Right atrium auricular region (tissue), 2 donors: ENCODE measurements around the gene RBM39. TPM values are rescaled to one million over a fixed set of nuclear protein-coding genes. Genes with fewer than 3 reads are reported as not detected.

Source experiments
- DNase-seq: peaks from one replicate; pipeline ENCODE4 v3.0.0-alpha.2; 2019; ENCODE audit warnings: low spot score
- H3K27ac ChIP-seq, 2 donors: fragments of 200-600 bp; sonication (generic); 1 replicate in 1 of 2; 2 replicates in 1 of 2; pipeline ENCODE4 v1.5.1; 2016 to 2019
- H3K27me3 ChIP-seq, 2 donors: fragments of 200-600 bp; sonication (generic); one replicate each; pipeline versions ENCODE4 v1.5.1 to v1.6.0; 2017 to 2019
- H3K36me3 ChIP-seq: fragments of 200-600 bp; sonication (generic); one replicate; pipeline ENCODE4 v1.5.1; 2016
- H3K4me1 ChIP-seq, 2 donors: fragments of 200-600 bp; sonication (generic); one replicate each; pipeline versions ENCODE4 v1.5.1 to v1.6.0; 2017 to 2019
- H3K4me3 ChIP-seq, 2 donors: fragments of 200-600 bp; sonication (generic); 1 replicate in 1 of 2; 2 replicates in 1 of 2; pipeline ENCODE4 v1.5.1; 2017 to 2019; ENCODE audit warnings: mild to moderate bottlenecking in 1 of 2, moderate library complexity in 1 of 2
- H3K9me3 ChIP-seq, 2 donors: fragments of 200-600 bp; sonication (generic); one replicate each; pipeline ENCODE4 v1.5.1; 2019
- total RNA-seq, 2 donors: library from RNA; depleted of rRNA; stranded (reverse); fragments of >200 nt; gene quantifications; one replicate each; pipeline ENCODE4 v1.1.0, GENCODE V29; 2016
- TF ChIP-seq, protein P1 (sequence below), 2 donors: fragments of 200-600 bp; sonication (generic); IDR thresholded peaks; one replicate each; pipeline ENCODE4 v1.5.1; 2019; ENCODE audit warnings: antibody characterized with exemption in 2 of 2

RBM39 gene
- total RNA-seq, 2 donors from 2014 or later, result 106 to 112 TPM

DNA sequence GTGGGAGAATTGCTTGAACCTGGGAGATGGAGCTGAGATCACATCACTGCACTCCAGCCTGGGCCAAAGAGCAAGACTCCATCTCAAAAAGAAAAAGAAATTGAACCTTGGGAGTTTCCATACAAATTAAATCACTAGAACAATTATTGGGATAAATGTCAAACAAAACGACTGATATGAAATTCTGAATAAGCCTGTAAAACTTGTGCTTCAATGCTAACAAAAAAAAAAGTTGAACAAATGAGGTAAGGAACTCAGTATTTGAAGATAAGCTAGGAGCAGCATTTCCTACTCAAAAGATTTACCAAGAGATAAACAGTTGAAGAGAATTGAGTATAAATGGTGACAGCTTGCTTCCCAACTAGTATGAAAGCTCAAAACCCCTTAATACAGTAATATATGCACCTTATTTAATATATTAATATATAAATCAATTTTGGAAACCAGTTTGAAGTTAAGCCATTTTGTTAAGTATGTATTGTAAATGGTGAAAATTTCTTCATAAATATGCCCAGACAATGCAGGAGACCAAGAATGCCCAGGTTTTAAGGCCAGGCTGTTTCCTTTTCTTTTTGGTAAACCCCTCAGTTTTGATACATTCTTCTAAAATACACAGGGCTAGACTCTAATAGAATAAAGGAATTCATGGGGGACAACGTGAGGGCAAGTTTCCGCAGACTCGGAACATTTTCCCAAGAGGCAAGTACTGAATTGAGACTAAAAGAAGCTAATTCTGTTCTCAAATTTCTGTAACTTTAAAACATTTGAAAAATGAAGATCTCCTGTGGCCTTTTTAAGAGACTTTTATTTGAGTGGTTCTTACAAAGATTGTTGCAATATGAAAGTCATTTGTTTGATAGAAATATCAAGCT, 39.0 kb downstream of the RBM39 start:
- H3K36me3 ChIP-seq, result peaks cover 60% of the 10 kb centered on the region
- peak; percentile 28 for DNase-seq
- H3K9me3 ChIP-seq, result no peaks in the 10 kb centered on the region
- H3K27me3 ChIP-seq, result no peaks in the 10 kb centered on the region
- no peak overlapping the region for H3K27ac ChIP-seq
- peaks cover 0 to 20% of the 10 kb centered on the region in 2 donors for H3K4me1 ChIP-seq
- TF ChIP-seq, protein P1, sequence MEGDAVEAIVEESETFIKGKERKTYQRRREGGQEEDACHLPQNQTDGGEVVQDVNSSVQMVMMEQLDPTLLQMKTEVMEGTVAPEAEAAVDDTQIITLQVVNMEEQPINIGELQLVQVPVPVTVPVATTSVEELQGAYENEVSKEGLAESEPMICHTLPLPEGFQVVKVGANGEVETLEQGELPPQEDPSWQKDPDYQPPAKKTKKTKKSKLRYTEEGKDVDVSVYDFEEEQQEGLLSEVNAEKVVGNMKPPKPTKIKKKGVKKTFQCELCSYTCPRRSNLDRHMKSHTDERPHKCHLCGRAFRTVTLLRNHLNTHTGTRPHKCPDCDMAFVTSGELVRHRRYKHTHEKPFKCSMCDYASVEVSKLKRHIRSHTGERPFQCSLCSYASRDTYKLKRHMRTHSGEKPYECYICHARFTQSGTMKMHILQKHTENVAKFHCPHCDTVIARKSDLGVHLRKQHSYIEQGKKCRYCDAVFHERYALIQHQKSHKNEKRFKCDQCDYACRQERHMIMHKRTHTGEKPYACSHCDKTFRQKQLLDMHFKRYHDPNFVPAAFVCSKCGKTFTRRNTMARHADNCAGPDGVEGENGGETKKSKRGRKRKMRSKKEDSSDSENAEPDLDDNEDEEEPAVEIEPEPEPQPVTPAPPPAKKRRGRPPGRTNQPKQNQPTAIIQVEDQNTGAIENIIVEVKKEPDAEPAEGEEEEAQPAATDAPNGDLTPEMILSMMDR (IDR thresholded peaks at IDR 0.05), result no peak
- H3K4me3 ChIP-seq, result no peak overlapping the region

DNA sequence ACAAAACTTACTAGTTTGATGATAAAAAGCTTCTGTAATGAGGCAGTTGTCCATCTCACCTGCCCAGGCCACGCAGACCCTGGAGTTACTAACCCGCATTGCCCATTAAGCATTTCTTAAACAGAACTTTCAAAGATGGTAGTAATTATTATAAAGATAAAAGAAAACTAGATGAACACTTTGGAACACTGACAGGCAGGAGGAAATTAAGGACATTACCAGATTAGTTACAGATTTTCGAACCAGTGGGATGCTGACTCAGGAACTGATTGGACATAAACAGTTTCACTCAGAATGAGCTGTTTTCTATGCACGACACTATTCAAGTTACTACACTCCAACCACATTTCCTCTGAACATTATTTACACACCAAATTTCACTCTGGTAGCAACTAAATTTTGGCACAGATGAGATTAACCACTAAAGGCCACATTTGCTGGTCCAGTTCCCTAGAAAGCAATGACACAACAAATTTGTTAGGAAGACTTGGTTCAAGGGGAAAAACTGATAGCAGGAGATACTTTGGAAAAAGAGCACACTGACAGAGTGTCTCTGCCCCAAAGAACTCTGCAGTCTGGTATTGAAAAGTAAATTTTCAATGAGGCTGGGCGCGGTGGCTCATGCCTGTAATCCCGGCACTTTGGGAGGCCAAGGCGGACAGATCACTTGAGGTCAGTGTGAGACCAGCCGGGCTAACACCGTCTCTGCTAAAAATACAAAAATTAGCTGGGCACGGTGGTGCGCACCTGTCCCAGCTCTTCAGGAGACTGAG, 39.8 kb downstream of the RBM39 start:
- Histone ChIP-seq H3K4me3 (no peak overlapping the region), H3K4me1 (peaks cover 0 to 28% of the 10 kb centered on the region in 2 donors), H3K36me3 (peaks cover 54% of the 10 kb centered on the region), H3K27me3 (no peaks in the 10 kb centered on the region), H3K9me3 (no peaks in the 10 kb centered on the region), H3K27ac (no peak overlapping the region)
- DNase-seq, result peak; percentile 50
- TF ChIP-seq, protein P1 (IDR thresholded peaks at IDR 0.05), result no peak

DNA sequence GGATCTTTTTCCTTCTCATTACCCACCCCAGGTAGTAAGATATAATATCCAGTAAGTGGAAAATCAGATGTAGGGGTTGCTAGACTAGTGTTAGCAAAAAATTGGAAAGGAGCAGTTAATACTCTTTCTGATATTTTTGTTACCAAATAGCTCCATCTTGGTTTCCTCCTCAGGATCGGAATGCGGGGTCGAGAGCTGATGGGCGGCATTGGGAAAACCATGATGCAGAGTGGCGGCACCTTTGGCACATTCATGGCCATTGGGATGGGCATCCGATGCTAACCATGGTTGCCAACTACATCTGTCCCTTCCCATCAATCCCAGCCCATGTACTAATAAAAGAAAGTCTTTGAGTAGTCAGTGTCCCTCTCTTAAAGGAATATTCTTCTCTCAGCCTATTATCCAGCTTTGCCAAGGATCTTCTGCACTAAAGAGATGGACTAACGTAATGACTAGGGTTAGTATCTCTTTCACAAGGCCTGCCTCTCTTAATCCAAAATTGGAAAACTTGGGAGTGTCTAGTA, 41.4 kb downstream of the RBM39 start:
- Histone ChIP-seq H3K27ac (peak overlapping the region in 1 of 2 donors; percentile 91), H3K36me3 (peaks cover 47% of the 10 kb centered on the region), H3K9me3 (no peaks in the 10 kb centered on the region), H3K4me1 (peaks cover 0 to 31% of the 10 kb centered on the region in 2 donors), H3K27me3 (no peaks in the 10 kb centered on the region), H3K4me3 (no peak overlapping the region)
- peak; percentile 51 for DNase-seq
- TF ChIP-seq, protein P1 (IDR thresholded peaks at IDR 0.05), result no peak

DNA sequence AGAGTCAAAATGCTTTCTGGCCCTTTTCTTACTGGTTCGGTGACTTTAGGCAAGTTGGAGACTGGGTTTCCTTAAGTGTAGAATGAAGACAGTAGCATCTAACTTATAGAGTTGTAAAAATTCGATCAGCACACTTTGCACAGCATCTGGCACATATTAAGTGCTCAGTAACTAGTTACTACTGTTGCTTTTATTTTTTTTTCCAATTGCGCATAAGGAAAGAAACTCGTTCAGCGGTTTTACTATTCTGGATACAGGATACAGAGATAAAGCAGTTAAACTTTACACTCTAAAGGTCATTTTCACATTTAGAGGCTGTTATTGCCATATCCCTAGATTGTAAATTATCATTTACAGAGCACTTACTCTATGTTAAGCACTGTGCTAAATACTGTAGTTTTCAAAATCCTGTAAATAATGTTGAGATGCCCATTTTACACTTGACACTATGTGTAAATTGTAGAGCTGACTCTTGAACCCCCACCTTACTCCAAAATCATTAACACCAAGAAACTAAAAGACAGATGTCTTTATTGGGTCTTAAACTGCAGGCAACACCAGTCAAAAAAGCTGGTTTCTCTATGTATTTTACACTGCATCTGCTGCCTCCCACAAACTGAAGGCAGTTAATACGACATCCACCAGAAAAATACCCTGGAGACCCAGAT, 42.0 kb downstream of the RBM39 start:
- Histone ChIP-seq H3K4me1 (peaks cover 0 to 31% of the 10 kb centered on the region in 2 donors), H3K4me3 (peak overlapping the region; percentile 84 to 90), H3K36me3 (peaks cover 47% of the 10 kb centered on the region), H3K9me3 (no peaks in the 10 kb centered on the region), H3K27ac (peak overlapping the region; percentile 91 to 95), H3K27me3 (no peaks in the 10 kb centered on the region)
- no peak for DNase-seq
- TF ChIP-seq, protein P1 (IDR thresholded peaks at IDR 0.05), result no peak

DNA sequence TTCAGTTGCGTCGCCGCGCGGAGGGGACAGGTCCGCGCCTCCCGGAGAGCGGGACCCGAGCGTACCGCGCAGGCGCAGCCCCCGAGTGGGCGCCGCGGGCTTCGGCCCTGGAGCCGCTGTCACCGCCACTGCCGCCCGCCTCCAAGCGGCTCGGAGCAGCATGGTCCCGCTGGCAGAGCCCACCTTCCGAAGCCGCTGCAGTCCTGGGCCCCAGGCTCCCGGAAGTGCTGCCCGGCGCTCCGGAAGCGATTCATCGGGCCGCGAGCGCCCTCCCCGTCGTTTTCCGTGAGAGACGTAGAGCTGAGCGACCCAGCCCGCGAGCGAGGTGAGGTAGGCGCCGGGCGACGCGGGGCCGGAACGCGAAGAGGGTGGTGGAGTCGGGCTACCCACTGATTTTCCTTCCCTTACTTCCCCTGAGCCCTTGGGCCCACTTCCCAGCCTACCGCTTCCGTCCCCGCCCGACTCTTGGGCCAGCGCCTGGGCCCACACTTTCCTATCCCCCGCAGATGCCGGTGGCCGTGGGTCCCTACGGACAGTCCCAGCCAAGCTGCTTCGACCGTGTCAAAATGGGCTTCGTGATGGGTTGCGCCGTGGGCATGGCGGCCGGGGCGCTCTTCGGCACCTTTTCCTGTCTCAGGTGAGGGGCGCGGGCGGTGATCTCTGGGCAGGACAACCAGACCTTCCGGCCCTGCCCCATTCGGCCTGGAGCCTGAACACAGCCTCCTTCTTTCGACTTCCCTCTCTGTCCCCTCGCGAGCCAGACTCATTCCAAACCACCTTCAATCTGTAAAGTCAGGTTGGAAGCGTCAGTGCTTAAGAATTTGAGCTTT, 42.7 kb downstream of the RBM39 start, which contains the start of the genes NFS1 and ROMO1:
NFS1 (minus strand) TSS at position 226 of the 830 bp plus-strand sequence; CDS start at position 162, 64 bp downstream.
ROMO1 (plus strand) TSS at position 279 of the 830 bp plus-strand sequence; CDS start at position 507, 228 bp downstream.
- Histone ChIP-seq H3K27ac (peak within 1 kb of the TSS; percentile 91 to 95), H3K27me3 (no peaks in the 10 kb centered on the region), H3K9me3 (no peaks in the 10 kb centered on the region), H3K4me1 (peaks cover 0 to 30% of the 10 kb centered on the region in 2 donors), H3K4me3 (peak within 1 kb of the TSS; percentile 84 to 90), H3K36me3 (peaks cover 47% of the 10 kb centered on the region)
- TF ChIP-seq, protein P1 (IDR thresholded peaks at IDR 0.05), result peak in 1 of 2 donors; percentile 58
- peak; percentile 80 for DNase-seq
